Erythroblast (primary cell): ENCODE results near the gene EPS8.

Source experiments
- GATA1 ChIP-seq: IDR thresholded peaks from 2 replicates; pipeline ENCODE4 v1.6.1; 2011; ENCODE audit warnings: low read depth, mild to moderate bottlenecking, control low read depth, low read length, moderate library complexity
- POLR2A ChIP-seq: IDR thresholded peaks from 2 replicates; pipeline ENCODE4 v1.6.1; 2011; ENCODE audit warnings: mild to moderate bottlenecking, low read length

DNA sequence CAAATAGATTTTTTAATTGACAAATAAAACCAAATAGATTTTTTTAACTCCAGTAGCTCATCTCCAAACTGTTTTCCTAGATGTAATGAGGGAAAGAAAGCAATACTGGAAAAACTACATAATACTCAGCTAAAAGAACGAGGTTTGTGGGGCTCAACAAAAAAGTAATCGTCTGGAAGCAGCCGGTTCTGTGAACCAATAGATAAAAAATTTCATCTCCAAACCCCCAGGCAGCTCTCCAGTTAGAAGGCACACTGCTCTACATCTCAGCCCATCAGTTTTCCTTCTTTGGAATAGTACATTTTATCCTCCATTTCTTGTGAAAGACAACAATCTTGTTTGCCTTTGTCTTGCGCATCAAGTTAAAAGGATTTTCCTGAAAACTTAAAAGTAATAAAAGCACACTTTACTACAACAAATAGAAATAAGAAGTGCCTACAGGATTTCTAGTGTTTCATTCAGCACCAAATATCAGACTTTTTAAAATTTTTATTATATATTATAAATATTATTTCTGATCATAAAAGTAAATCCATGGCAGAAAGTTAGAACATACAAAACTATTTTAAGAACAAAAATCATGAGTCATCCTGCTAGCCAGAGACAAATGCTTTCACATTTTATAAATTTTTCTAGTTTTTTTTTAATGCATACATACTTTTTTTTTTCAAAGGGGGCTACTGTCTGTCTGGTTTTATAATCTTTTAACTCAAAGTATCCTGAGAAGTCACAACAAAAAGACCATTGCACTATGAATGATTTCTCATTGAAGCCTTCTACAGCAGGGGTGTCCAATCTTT is 67.7 kb downstream of the EPS8 start:
- TF ChIP-seq POLR2A, result no peak
- TF ChIP-seq GATA1, result no peak
